Lower lobe of right lung (tissue), 2 donors: ENCODE measurements around the gene MYL4. TPM values are rescaled to one million over a fixed set of nuclear protein-coding genes. Genes with fewer than 3 reads are reported as not detected.
A peak's percentile ranks its signal among the peaks of the same experiment; 100 is the strongest.

Experiments used
- ATAC-seq, 2 donors: fragments of 200-7000 bp; cut with Tn5 transposase; one replicate each; pipeline ENCODE4 v1.9.1; 2020 to 2022; ENCODE audit warnings: mild to moderate bottlenecking in 2 of 2, moderate library complexity in 2 of 2
- DNase-seq: peaks from one replicate; pipeline ENCODE4 v3.0.0-alpha.2; 2020
- H3K27ac ChIP-seq: fragments of 200-600 bp; one replicate; pipeline ENCODE4 v1.8.0; 2022
- H3K27me3 ChIP-seq: fragments of 200-600 bp; one replicate; pipeline ENCODE4 v1.8.0; 2022; ENCODE audit warnings: low read depth
- H3K36me3 ChIP-seq: fragments of 200-600 bp; one replicate; pipeline ENCODE4 v1.8.0; 2022; ENCODE audit warnings: mild to moderate bottlenecking
- H3K4me1 ChIP-seq: fragments of 200-600 bp; one replicate; pipeline ENCODE4 v1.8.0; 2022
- H3K4me3 ChIP-seq: fragments of 200-600 bp; one replicate; pipeline ENCODE4 v1.8.0; 2022; ENCODE audit warnings: mild to moderate bottlenecking
- H3K9me3 ChIP-seq: fragments of 200-600 bp; one replicate; pipeline ENCODE4 v1.8.0; 2022
- CTCF ChIP-seq: fragments of 200-600 bp; IDR thresholded peaks from one replicate; pipeline ENCODE4 v1.8.0; 2022; ENCODE audit warnings: antibody characterized with exemption, mild to moderate bottlenecking
- intact Hi-C: fragments of 100-400 bp; cut with DNase I; formaldehyde crosslinking; loops from one replicate; pipeline ENCODE4 v1.11.0; 2022
- total RNA-seq: library from RNA; stranded (reverse); fragmentation: NEBNext Ultra II Directional; extraction: Animal tissue kit (Norgen Biotek cat#: 25700); gene quantifications from one replicate; pipeline ENCODE4 v1.2.1, GENCODE V29; 2021
- donor health status: DM: no; HTN: yes; CAD: no; lungs with severe emphysema.

The MYL4 gene
- total RNA-seq, 1 donor from 2014 or later, result 3.0 TPM

- Histone ChIP-seq H3K4me1 (peaks cover 25% of the 10 kb centered on the region), H3K36me3 (no peaks in the 10 kb centered on the region), H3K9me3 (no peaks in the 10 kb centered on the region), H3K27ac (peak within 1 kb of the TSS; percentile 58), H3K4me3 (peak within 1 kb of the TSS; percentile 74), H3K27me3 (peaks cover 19% of the 10 kb centered on the region)
- intact Hi-C loops, result no loop called here
- peak; percentile 80 for DNase-seq
- peak; percentile 40 for TF ChIP-seq CTCF
- peak; percentile 94 to 96 for ATAC-seq
Measured at GRCh38 chr17:47253541-47254402, 44.6 kb downstream of the MYL4 start, which contains the start of gene ITGB3. Gene ITGB3, plus strand, starts transcription at chr17:47253827. Its CDS starts 35 bp downstream, at chr17:47253862.

GRCh38 chr17:47254403-47254943 lies 45.3 kb downstream of the MYL4 start:
- no peak for DNase-seq
- peak overlapping the region; percentile 74 for H3K4me3 ChIP-seq
- TF ChIP-seq CTCF, result no peak
- intact Hi-C loops, result no loop called here
- peaks cover 19% of the 10 kb centered on the region for H3K27me3 ChIP-seq
- no peaks in the 10 kb centered on the region for H3K9me3 ChIP-seq
- peaks cover 25% of the 10 kb centered on the region for H3K4me1 ChIP-seq
- no peak overlapping the region for H3K27ac ChIP-seq
- H3K36me3 ChIP-seq, result no peaks in the 10 kb centered on the region
- no peak for ATAC-seq

- H3K4me3 ChIP-seq, result no peak overlapping the region
- peaks cover 24% of the 10 kb centered on the region for H3K4me1 ChIP-seq
- no peaks in the 10 kb centered on the region for H3K9me3 ChIP-seq
- intact Hi-C loops, result no loop called here
- TF ChIP-seq CTCF, result no peak
- H3K27ac ChIP-seq, result no peak overlapping the region
- peaks cover 19% of the 10 kb centered on the region for H3K27me3 ChIP-seq
- ATAC-seq, result no peak
- H3K36me3 ChIP-seq, result no peaks in the 10 kb centered on the region
- no peak for DNase-seq
Measured at GRCh38 chr17:47257651-47258339, 48.6 kb downstream of the MYL4 start.

GRCh38 chr17:47262586-47262985 lies 53.4 kb downstream of the MYL4 start:
- intact Hi-C loops, result no loop called here
- Histone ChIP-seq H3K27me3 (no peaks in the 10 kb centered on the region), H3K27ac (no peak overlapping the region), H3K9me3 (no peaks in the 10 kb centered on the region), H3K4me3 (no peak overlapping the region), H3K36me3 (no peaks in the 10 kb centered on the region), H3K4me1 (peaks cover 2% of the 10 kb centered on the region)
- no peak for ATAC-seq
- no peak for DNase-seq
- no peak for TF ChIP-seq CTCF

GRCh38 chr17:47264166-47264565 lies 55.0 kb downstream of the MYL4 start:
- Histone ChIP-seq H3K27me3 (no peaks in the 10 kb centered on the region), H3K4me3 (no peak overlapping the region), H3K9me3 (no peaks in the 10 kb centered on the region), H3K27ac (no peak overlapping the region), H3K4me1 (no peaks in the 10 kb centered on the region), H3K36me3 (no peaks in the 10 kb centered on the region)
- ATAC-seq, result no peak
- no peak for TF ChIP-seq CTCF
- no peak for DNase-seq
- intact Hi-C loops, result no loop called here
